NCI-H1417 treated with DMSO at 0.1 percent for 48 hours (cell line): ENCODE data around the gene LILRB4.
"Not testable (repeated sequence)": the region's sequence is repeated elsewhere in the genome, so short reads cannot be mapped to it uniquely, and the experiment has no call there.

Experiments used
- DNase-seq: peaks from one replicate; lab custom pipeline; 2025; lab: John Stamatoyannopoulos, UW

Gene LILRB4

DNA sequence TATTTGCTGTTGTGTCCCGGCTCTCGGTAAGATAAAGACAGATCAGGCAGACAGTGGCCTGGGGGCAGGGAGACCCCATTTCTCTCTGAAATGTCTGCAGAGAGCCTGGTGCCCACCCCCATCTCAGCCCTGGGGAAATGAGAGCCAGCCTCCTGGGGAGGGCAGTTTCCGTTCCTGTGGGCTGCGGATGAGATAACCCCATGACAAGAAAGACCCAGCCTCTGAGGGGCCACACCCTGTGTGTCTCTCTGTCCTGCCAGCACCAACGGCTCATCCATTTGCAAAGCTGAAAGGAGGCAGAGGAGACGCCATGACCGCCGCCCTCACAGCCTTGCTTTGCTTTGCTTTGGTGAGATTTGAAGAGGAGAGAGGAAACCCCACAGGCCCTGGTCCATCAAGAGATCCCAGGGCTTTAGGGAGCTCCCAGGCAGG is 33.3 kb downstream of the LILRB4 start:
- DNase-seq = no peak

DNA sequence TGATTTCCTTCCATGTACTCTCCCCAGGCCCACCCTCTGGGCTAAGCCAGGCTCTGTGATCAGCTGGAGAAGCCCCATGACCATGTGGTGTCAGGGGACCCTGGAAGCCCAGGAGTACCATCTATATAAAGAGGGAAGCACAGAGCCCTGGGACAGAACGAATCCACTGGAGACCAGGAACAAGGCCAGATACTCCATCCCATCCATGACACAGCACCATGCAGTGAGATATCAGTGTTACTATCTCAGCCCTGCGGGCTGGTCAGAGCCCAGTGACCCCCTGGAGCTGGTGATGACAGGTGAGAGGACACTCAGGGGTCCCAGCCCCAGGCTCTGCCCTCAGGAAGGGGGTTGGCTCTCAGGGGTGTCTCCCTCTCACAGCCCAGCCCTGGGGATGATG is 34.0 kb downstream of the LILRB4 start:
- DNase-seq = no peak

DNA sequence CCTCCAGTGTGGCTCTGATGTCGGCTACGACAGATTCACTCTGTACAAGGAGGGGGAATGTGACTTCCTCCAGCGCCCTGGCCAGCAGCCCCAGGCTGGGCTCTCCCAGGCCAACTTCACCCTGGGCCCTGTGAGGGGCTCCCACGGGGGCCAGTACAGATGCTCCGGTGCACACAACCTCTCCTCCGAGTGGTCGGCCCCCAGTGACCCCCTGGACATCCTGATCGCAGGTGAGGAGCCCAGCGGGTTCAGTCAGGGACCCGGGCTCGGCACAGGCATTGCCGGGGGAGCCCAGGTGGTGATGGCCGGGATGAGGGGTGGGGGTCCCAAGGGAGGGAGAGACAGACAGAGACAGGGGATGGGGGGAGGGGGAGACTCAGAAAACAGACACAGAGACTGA is 34.9 kb downstream of the LILRB4 start:
- not testable (repeated sequence) for DNase-seq

DNA sequence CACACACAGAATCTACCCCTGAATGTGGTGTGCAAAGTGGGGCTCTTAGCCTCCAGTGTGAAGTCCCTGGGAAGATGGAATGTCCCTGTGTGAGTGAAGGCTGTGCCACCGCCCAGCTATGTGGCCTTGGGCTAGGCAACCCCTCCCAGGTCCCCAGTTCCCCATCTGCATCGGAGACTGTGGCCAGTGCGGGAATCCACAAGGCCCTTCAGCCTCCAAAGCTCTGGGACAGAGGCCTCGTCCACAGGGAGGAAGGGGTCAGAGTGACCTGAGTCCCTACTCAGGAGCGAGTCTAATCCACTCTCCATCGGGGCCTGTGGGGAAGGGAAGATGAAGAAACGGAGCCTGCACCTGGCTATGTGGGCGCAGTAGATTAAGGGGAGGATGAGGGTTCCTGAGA is 42.1 kb downstream of the LILRB4 start:
- DNase-seq = no peak

DNA sequence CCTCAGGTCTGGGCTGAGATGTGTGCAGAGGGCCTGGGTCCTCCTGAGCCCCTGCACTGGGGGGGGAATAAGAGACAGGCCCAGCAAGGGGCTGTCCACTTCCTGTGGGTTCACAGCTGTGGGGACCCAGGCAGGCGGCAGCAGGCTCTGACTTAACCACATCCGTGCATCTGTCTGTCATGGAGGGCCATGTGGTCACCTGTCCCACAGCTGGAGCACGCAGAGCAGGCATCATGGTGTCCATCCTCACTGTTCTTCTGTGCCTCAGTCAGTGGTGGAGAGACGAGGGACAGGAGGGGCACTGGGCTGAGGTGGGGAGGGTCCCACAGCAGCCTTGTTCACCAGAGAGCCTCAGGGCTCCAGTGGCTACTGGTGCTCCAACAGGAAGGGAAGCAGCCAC is 45.2 kb downstream of the LILRB4 start:
- no peak for DNase-seq

DNA sequence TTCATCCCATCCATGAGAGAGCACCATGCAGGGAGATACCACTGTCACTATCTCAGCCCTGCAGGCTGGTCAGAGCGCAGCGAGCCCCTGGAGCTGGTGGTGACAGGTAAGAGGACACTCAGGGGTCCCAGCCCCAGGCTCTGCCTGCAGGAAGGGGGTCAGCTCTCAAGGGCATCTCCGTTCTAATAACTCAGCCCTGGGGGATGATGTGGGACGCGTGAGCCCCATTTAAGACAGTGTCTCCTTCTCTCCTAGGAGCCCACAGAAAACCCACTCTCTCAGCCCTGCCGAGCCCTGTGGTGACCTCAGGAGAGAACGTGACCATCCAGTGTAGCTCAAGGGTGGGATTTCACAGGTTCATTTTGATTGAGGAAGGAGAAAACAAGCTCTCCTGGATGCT is 46.0 kb downstream of the LILRB4 start:
- DNase-seq = no peak

DNA sequence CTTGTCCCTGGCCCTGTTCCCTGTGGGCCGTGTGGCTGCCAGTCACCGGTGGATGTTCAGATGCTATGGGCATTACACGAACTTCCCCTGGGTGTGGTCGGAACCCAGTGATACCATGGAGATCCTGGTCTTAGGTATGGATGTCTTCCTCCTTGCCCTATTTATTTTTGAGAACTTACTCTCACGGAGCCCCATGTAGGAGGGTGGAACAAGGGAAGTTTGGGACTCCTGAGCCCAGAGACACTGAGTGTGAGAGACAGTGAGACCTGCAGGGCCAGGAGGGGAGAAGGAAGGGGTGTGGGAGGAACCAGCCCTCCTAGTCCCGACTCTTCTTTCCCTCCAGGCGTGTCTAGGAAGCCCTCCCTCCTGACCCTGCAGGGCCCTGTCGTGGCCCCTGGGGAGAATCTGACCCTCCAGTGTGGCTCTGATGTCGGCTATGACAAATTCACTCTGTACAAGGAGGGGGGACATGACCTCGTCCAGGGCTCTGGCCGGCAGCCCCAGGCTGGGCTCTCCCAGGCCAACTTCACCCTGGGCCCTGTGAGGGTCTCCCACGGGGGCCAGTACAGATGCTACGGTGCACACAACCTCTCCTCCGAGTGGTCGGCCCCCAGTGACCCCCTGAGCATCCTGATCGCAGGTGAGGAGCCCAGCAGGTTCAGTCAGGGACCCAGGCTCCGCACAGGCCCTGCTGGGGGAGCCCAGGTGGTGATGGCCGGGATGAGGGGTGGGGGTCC is 46.6 kb downstream of the LILRB4 start:
- DNase-seq = no peak

DNA sequence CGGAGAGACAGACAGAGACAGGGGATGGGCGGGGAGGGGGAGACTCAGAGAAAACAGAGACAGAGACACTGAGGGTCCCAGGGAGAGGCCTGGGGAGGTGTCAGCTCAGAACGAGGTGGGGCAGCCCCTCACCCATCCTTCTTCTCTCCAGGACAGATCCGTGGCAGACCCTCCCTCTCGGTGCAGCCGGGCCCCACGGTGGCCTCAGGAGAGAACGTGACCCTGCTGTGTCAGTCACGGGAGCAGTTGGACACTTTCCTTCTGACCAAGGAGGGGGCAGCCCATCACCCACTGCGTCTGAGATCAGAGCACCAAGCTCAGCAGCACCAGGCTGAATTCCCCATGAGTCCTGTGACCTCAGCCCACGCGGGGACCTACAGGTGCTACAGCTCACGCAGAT is 47.2 kb downstream of the LILRB4 start:
- not testable (repeated sequence) for DNase-seq
